Progenitor cell of endocrine pancreas (in vitro differentiated cells): Measurements from ENCODE around the gene SLC25A10. TPM values are rescaled to one million over a fixed set of nuclear protein-coding genes. Genes with fewer than 3 reads are reported as not detected.
"Not testable (repeated sequence)": the region's sequence is repeated elsewhere in the genome, so short reads cannot be mapped to it uniquely, and the experiment has no call there.

Experiments
- DNase-seq: peaks from one replicate; pipeline ENCODE4 v3.0.0; 2021; ENCODE audit warnings: low spot score; ENCODE audit not compliant: unreplicated experiment
- H3K27ac Mint-ChIP-seq: 2 replicates; pipeline ENCODE4 v1.8.0; 2021; ENCODE audit warnings: mild to moderate bottlenecking, moderate library complexity, mixed read lengths
- H3K27me3 Mint-ChIP-seq: 2 replicates; pipeline ENCODE4 v1.8.0; 2021; ENCODE audit warnings: mixed read lengths
- H3K36me3 Mint-ChIP-seq: 2 replicates; pipeline ENCODE4 v1.8.0; 2022; ENCODE audit warnings: mixed read lengths; ENCODE audit not compliant: insufficient read depth
- H3K4me1 Mint-ChIP-seq: 2 replicates; pipeline ENCODE4 v1.8.0; 2021; ENCODE audit warnings: low read depth, mixed read lengths
- H3K4me3 Mint-ChIP-seq: 2 replicates; pipeline ENCODE4 v1.8.0; 2021; ENCODE audit warnings: low read depth, mild to moderate bottlenecking, moderate library complexity, mixed read lengths
- H3K9me3 Mint-ChIP-seq: 2 replicates; pipeline ENCODE4 v1.8.0; 2021; ENCODE audit warnings: low read depth, mixed read lengths
- CTCF ChIP-seq: fragments of 200-600 bp; sonication (generic); IDR thresholded peaks from one replicate; pipeline ENCODE4 v1.5.0; 2021; ENCODE audit warnings: antibody characterized with exemption, mild to moderate bottlenecking; ENCODE audit not compliant: unreplicated experiment
- total RNA-seq: library from RNA; stranded (reverse); gene quantifications from 2 replicates; pipeline ENCODE4 v1.2.1, GENCODE V29; 2021

Gene SLC25A10
- total RNA-seq, 1 donor from 2014 or later = 36.9 TPM

- Mint-ChIP-seq H3K36me3 (peaks cover 10% of the 10 kb centered on the region), H3K27me3 (no peaks in the 10 kb centered on the region), H3K9me3 (no peaks in the 10 kb centered on the region), H3K4me3 (peak overlapping the region; percentile 96), H3K27ac (peak overlapping the region; percentile 20), H3K4me1 (peaks cover 18% of the 10 kb centered on the region)
- no peak for TF ChIP-seq CTCF
- no peak for DNase-seq
Observed at GRCh38 chr17:81667754-81668153, 44.3 kb upstream of the SLC25A10 start.

- H3K36me3 Mint-ChIP-seq = peaks cover 14% of the 10 kb centered on the region
- no peak for TF ChIP-seq CTCF
- no peak overlapping the region for H3K4me3 Mint-ChIP-seq
- peaks cover 10% of the 10 kb centered on the region for H3K4me1 Mint-ChIP-seq
- H3K9me3 Mint-ChIP-seq = no peaks in the 10 kb centered on the region
- DNase-seq = no peak
- no peaks in the 10 kb centered on the region for H3K27me3 Mint-ChIP-seq
- H3K27ac Mint-ChIP-seq = no peak overlapping the region
Observed at GRCh38 chr17:81672504-81672903, 39.6 kb upstream of the SLC25A10 start.

- peaks cover 6% of the 10 kb centered on the region for H3K4me1 Mint-ChIP-seq
- H3K4me3 Mint-ChIP-seq = no peak overlapping the region
- H3K27me3 Mint-ChIP-seq = no peaks in the 10 kb centered on the region
- no peaks in the 10 kb centered on the region for H3K9me3 Mint-ChIP-seq
- TF ChIP-seq CTCF = no peak
- no peak for DNase-seq
- H3K36me3 Mint-ChIP-seq = peaks cover 9% of the 10 kb centered on the region
- no peak overlapping the region for H3K27ac Mint-ChIP-seq
Observed at GRCh38 chr17:81672954-81673353, 39.1 kb upstream of the SLC25A10 start.

- peaks cover 3% of the 10 kb centered on the region for H3K4me1 Mint-ChIP-seq
- H3K27me3 Mint-ChIP-seq = no peaks in the 10 kb centered on the region
- DNase-seq = no peak
- H3K27ac Mint-ChIP-seq = no peak overlapping the region
- peaks cover 9% of the 10 kb centered on the region for H3K36me3 Mint-ChIP-seq
- no peak for TF ChIP-seq CTCF
- no peaks in the 10 kb centered on the region for H3K9me3 Mint-ChIP-seq
- no peak overlapping the region for H3K4me3 Mint-ChIP-seq
Observed at GRCh38 chr17:81673561-81674258, 38.4 kb upstream of the SLC25A10 start.

- not testable (repeated sequence) for H3K36me3 Mint-ChIP-seq, H3K27ac Mint-ChIP-seq, H3K4me3 Mint-ChIP-seq, H3K27me3 Mint-ChIP-seq, H3K4me1 Mint-ChIP-seq, DNase-seq, H3K9me3 Mint-ChIP-seq
- TF ChIP-seq CTCF = peak; percentile 61
Observed at GRCh38 chr17:81675515-81676221, 36.4 kb upstream of the SLC25A10 start.
